ENCODE measurements around the gene CDS2. TPM values are rescaled to one million over a fixed set of nuclear protein-coding genes. Genes with fewer than 3 reads are reported as not detected.

The CDS2 gene
- polyA plus RNA-seq, 2 of the 4 experiments (the other 2 are of a cell fraction) = 44.0 to 106 TPM

DNA sequence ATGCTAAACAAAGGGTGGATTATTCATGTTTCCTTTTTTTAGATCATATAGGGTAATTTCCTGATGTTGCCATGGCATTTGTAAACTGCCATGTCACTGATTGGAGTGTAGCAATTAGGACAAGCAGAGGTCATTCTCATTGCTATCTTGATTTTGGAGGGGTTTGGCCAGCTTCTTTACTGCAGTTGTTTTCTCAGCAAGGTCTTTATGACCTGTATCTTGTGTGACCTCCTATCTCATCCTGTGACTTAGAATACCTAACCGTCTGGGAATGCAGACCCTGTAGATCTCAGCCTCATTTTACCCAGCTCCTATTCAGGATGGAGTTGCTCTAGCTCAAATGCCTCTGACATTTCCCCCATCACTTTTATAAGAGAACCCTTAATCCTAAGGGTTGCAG is 53.6 kb downstream of the CDS2 start (continued):
- TF ChIP-seq ZNF302 (CRISPR knock-in tag; IDR thresholded peaks at IDR 0.05) (no peak), EHMT2 (IDR thresholded peaks at IDR 0.05; ENCODE audit: low read depth) (no peak)

DNA sequence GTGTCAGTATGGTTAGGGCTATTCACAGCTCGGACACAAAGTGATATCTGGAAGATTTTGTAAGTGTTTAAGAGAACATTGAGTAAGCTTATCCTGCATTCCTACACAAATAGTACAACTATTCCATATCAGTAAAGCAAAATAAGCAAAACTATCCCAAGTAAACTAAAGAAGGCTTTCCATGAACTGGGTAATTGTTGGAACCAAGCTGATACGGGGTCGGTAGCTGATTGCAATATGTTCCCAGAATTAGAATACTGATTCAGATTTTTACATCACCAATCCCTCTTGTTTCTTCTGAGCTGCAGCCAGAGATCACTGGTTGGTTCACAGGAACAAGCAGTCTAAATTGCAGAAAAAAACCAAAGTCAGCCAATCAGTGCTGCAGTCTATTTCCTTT is 54.1 kb downstream of the CDS2 start:
- no peaks in the 10 kb centered on the region for H3K9me3 ChIP-seq
- POLR2A ChIA-PET = no interaction called here
- H3K4me1 ChIP-seq = 0 out of 3 replicates have a peak, but pooled peaks cover 10% of the 10 kb centered on the region
- WGBS (ENCODE audit: missing lambda C conversion rate) = 82% methylated on average over 3 of the region's 3 CpGs
- no peak overlapping the region for H3K27ac ChIP-seq
- DNase-seq (ENCODE audit: low read depth in 1 of 2, low spot score in 1 of 2) (no peak), ATAC-seq (no peak), FAIRE-seq (no peak)
- TF ChIP-seq SMC3 (IDR thresholded peaks at IDR 0.05) (no peak), NFE2L2 (conservative IDR thresholded peaks at IDR 0.05; ENCODE audit: low read length) (no peak), RAD21 (conservative IDR thresholded peaks at IDR 0.05 in 1 of 2, IDR thresholded peaks at IDR 0.05 in 1 of 2) (no peak), RFX5 (IDR thresholded peaks at IDR 0.05) (no peak)
- TF ChIP-seq, protein P1, sequence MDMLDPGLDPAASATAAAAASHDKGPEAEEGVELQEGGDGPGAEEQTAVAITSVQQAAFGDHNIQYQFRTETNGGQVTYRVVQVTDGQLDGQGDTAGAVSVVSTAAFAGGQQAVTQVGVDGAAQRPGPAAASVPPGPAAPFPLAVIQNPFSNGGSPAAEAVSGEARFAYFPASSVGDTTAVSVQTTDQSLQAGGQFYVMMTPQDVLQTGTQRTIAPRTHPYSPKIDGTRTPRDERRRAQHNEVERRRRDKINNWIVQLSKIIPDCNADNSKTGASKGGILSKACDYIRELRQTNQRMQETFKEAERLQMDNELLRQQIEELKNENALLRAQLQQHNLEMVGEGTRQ (IDR thresholded peaks at IDR 0.05) = no peak
- no peak overlapping the region for H3K4me3 ChIP-seq
- CTCF ChIA-PET = interaction anchor here (0.6 to 6.0 kb wide), 7 partner anchors 11 to 268 kb away, joined by 3 to 56 read pairs (median 7); partner anchors contain the start of gene CDS2
- H3K4me2 ChIP-seq = no peak overlapping the region

DNA sequence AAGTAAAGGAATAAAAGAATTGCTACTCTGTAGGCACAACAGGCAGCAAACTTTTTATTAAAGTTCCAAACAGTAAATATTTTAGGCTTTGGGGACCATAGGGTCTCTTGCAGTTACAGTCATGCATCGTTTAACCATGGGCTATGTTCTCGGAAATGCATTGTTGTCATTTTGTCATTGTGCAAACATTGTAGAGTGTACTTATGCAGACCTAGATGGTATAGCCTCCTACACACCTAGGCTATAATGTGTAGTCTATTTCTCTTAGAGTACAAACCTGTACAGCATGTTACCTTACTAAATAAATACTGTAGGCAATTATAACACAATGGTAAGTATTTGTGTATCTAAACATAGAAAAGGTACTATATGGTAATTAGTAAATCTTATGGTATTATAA is 54.7 kb downstream of the CDS2 start:
- Histone ChIP-seq H3K9me3 (no peaks in the 10 kb centered on the region), H3K4me1 (0 out of 3 replicates have a peak, but pooled peaks cover 10% of the 10 kb centered on the region), H3K4me3 (no peak overlapping the region), H3K27ac (no peak overlapping the region), H3K4me2 (no peak overlapping the region)
- DNase-seq (ENCODE audit: low read depth in 1 of 2, low spot score in 1 of 2) = no peak
- CTCF ChIA-PET = interaction anchor here (0.8 to 6.0 kb wide), 4 partner anchors 11 to 55 kb away, joined by 3 to 56 read pairs (median 14); partner anchors contain the start of gene CDS2
- FAIRE-seq = peak; percentile 70
- ATAC-seq = no peak
- POLR2A ChIA-PET = no interaction called here
- 40% methylated on average over 2 of the region's 2 CpGs for WGBS (ENCODE audit: missing lambda C conversion rate)
- TF ChIP-seq BHLHE40 (IDR thresholded peaks at IDR 0.05; ENCODE audit: low read depth, low read length) (no peak), CBX8 (IDR thresholded peaks at IDR 0.05) (no peak)

DNA sequence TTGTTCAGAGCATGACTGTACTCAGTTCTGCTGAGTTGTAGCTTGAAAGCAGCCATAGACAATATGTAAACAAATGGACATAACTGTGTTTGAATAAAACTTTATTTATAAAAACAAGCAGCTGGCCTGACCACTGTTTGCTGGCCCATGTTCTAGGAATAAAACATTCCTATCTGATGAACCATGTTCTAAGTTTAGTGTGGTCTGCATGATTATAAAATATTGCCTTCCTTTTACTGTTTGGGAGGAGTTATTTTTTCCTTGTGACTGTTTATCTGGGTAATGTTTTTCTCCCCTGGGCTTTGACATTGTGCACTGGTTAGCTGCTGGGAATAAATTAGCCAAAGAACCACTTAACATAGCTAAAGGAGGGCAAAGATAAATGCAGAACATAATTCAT is 55.1 kb downstream of the CDS2 start:
- ChIA-PET POLR2A (interaction anchor here (1.1 kb wide), 1 partner anchor 55 kb away, joined by 3 read pairs; the partner anchor contains the start of gene CDS2), CTCF (interaction anchor here (0.8 to 6.0 kb wide), 3 partner anchors 10 to 56 kb away, joined by 3 to 56 read pairs (median 26); partner anchors contain the start of gene CDS2)
- H3K4me3 ChIP-seq = no peak overlapping the region
- TF ChIP-seq, protein P2, sequence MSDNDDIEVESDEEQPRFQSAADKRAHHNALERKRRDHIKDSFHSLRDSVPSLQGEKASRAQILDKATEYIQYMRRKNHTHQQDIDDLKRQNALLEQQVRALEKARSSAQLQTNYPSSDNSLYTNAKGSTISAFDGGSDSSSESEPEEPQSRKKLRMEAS (IDR thresholded peaks at IDR 0.05) = no peak
- TF ChIP-seq RARB (CRISPR knock-in tag; IDR thresholded peaks at IDR 0.05) (no peak), ZSCAN20 (CRISPR knock-in tag; IDR thresholded peaks at IDR 0.05) (no peak), EHF (CRISPR knock-in tag; IDR thresholded peaks at IDR 0.05) (no peak), PHF8 (IDR thresholded peaks at IDR 0.05; ENCODE audit: borderline replicate concordance, low read depth) (no peak), RFX5 (IDR thresholded peaks at IDR 0.05) (no peak), MAZ (IDR thresholded peaks at IDR 0.05; ENCODE audit: borderline replicate concordance, low read depth, low read length) (no peak)
- TF ChIP-seq, protein P3, sequence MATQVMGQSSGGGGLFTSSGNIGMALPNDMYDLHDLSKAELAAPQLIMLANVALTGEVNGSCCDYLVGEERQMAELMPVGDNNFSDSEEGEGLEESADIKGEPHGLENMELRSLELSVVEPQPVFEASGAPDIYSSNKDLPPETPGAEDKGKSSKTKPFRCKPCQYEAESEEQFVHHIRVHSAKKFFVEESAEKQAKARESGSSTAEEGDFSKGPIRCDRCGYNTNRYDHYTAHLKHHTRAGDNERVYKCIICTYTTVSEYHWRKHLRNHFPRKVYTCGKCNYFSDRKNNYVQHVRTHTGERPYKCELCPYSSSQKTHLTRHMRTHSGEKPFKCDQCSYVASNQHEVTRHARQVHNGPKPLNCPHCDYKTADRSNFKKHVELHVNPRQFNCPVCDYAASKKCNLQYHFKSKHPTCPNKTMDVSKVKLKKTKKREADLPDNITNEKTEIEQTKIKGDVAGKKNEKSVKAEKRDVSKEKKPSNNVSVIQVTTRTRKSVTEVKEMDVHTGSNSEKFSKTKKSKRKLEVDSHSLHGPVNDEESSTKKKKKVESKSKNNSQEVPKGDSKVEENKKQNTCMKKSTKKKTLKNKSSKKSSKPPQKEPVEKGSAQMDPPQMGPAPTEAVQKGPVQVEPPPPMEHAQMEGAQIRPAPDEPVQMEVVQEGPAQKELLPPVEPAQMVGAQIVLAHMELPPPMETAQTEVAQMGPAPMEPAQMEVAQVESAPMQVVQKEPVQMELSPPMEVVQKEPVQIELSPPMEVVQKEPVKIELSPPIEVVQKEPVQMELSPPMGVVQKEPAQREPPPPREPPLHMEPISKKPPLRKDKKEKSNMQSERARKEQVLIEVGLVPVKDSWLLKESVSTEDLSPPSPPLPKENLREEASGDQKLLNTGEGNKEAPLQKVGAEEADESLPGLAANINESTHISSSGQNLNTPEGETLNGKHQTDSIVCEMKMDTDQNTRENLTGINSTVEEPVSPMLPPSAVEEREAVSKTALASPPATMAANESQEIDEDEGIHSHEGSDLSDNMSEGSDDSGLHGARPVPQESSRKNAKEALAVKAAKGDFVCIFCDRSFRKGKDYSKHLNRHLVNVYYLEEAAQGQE (IDR thresholded peaks at IDR 0.05) = no peak
- TF ChIP-seq, protein P4, sequence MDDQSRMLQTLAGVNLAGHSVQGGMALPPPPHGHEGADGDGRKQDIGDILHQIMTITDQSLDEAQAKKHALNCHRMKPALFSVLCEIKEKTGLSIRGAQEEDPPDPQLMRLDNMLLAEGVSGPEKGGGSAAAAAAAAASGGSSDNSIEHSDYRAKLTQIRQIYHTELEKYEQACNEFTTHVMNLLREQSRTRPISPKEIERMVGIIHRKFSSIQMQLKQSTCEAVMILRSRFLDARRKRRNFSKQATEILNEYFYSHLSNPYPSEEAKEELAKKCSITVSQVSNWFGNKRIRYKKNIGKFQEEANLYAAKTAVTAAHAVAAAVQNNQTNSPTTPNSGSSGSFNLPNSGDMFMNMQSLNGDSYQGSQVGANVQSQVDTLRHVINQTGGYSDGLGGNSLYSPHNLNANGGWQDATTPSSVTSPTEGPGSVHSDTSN (IDR thresholded peaks at IDR 0.05) = no peak
- no peak overlapping the region for H3K27ac ChIP-seq
- H3K4me1 ChIP-seq = 0 out of 3 replicates have a peak, but pooled peaks cover 10% of the 10 kb centered on the region
- ATAC-seq (no peak), DNase-seq (ENCODE audit: low read depth in 1 of 2, low spot score in 1 of 2) (peak in 1 of 2 experiments; percentile 22), FAIRE-seq (no peak)
- H3K9me3 ChIP-seq = no peaks in the 10 kb centered on the region
- H3K4me2 ChIP-seq = no peak overlapping the region
